T-cell (primary cell): ENCODE results near the gene GRID2. TPM values are rescaled to one million over a fixed set of nuclear protein-coding genes. Genes with fewer than 3 reads are reported as not detected.
"Not testable (repeated sequence)": the region's sequence is repeated elsewhere in the genome, so short reads cannot be mapped to it uniquely, and the experiment has no call there.

ENCODE experiments used
- ATAC-seq, 4 experiments: fragments of 200-7000 bp in 3 of 4; fragments of 150-1000 bp in 1 of 4; cut with Tn5 transposase; replicated peaks in 1 of 4; 1 replicate in 3 of 4; 2 replicates in 1 of 4; pipeline ENCODE4 v1.10.0; 2021; ENCODE audit warnings: moderate library complexity in 3 of 4, mild to moderate bottlenecking in 2 of 4, moderate number of reproducible peaks in 1 of 4
- CTCF ChIA-PET, 2 donors: fragments of 300-600 bp; sonication (Branson Sonifier 250); formaldehyde crosslinking; loops; one replicate each; lab custom pipeline; 2022; ENCODE audit warnings: antibody characterized with exemption in 2 of 2; lab: Charles Lee
- POLR2A ChIA-PET, 2 donors: fragments of 300-600 bp; sonication (Branson Sonifier 250); formaldehyde crosslinking; loops; one replicate each; lab custom pipeline; 2022; ENCODE audit warnings: antibody characterized with exemption in 2 of 2; lab: Charles Lee
- DNase-seq, 35 experiments: peaks; one replicate each; pipeline versions ENCODE4 v3.0.0 to v3.0.0-alpha.2; 2013 to 2023
- H3K27ac ChIP-seq: one replicate; pipeline ENCODE4 v1.5.1; 2013; ENCODE audit warnings: low read length
- H3K27me3 ChIP-seq, 2 experiments: replicated peaks in 1 of 2; 1 replicate in 1 of 2; 2 replicates in 1 of 2; pipeline versions ENCODE4 v1.6.1 to v1.7.0; 2013; ENCODE audit warnings: low read length in 1 of 2, mixed read lengths in 1 of 2; ENCODE audit not compliant: control insufficient read depth in 2 of 2, insufficient read depth in 2 of 2; ENCODE audit errors: extremely low read depth in 1 of 2
- H3K36me3 ChIP-seq, 2 donors: 1 replicate in 1 of 2; 2 replicates in 1 of 2; pipeline versions ENCODE4 v1.6.1 to v1.7.0; 2013; ENCODE audit warnings: low read length in 1 of 2; ENCODE audit not compliant: control insufficient read depth in 2 of 2, insufficient read depth in 1 of 2; ENCODE audit errors: extremely low read depth in 1 of 2
- H3K4me1 ChIP-seq, 2 experiments: 1 replicate in 1 of 2; 2 replicates in 1 of 2; pipeline versions ENCODE4 v1.6.1 to v1.7.0; 2013; ENCODE audit warnings: low read length in 2 of 2, mixed read lengths in 1 of 2; ENCODE audit not compliant: insufficient read depth in 2 of 2, control insufficient read depth in 1 of 2; ENCODE audit errors: extremely low read depth in 1 of 2
- H3K4me3 ChIP-seq, 2 donors: 1 replicate in 1 of 2; 2 replicates in 1 of 2; pipeline versions ENCODE4 v1.5.1 to v1.7.0; 2013; ENCODE audit warnings: mild to moderate bottlenecking in 2 of 2, low read length in 1 of 2, moderate library complexity in 1 of 2; ENCODE audit not compliant: control insufficient read depth in 1 of 2; ENCODE audit errors: extremely low read depth in 1 of 2
- H3K9me3 ChIP-seq: 2 replicates; pipeline ENCODE4 v1.7.0; 2013
- H3K27ac Mint-ChIP-seq, 2 donors: one replicate each; pipeline ENCODE4 v1.8.0; 2020 to 2021; ENCODE audit warnings: mild to moderate bottlenecking in 2 of 2, mixed read lengths in 2 of 2
- H3K27me3 Mint-ChIP-seq, 2 donors: one replicate each; pipeline ENCODE4 v1.8.0; 2021 to 2022; ENCODE audit warnings: mixed read lengths in 2 of 2
- H3K36me3 Mint-ChIP-seq: one replicate; pipeline ENCODE4 v1.8.0; 2021; ENCODE audit warnings: mixed read lengths
- H3K4me1 Mint-ChIP-seq, 3 donors: one replicate each; pipeline ENCODE4 v1.8.0; 2020 to 2022; ENCODE audit warnings: mixed read lengths in 3 of 3, mild to moderate bottlenecking in 1 of 3
- H3K4me3 Mint-ChIP-seq, 3 donors: one replicate each; pipeline ENCODE4 v1.8.0; 2020 to 2022; ENCODE audit warnings: mild to moderate bottlenecking in 3 of 3, mixed read lengths in 3 of 3, moderate library complexity in 3 of 3
- H3K9me3 Mint-ChIP-seq, 3 donors: one replicate each; pipeline ENCODE4 v1.8.0; 2020 to 2022; ENCODE audit warnings: mixed read lengths in 3 of 3
- WGBS: methylation state at CpG from one replicate; pipeline ENCODE4 v1.1.5; 2013; ENCODE audit warnings: missing lambda C conversion rate; ENCODE audit not compliant: insufficient coverage; 5-methylcytosine and 5-hydroxymethylcytosine counted together
- total RNA-seq, 35 experiments: library from RNA in 6 of 35; stranded (reverse) in 6 of 35; fragments of 120-200 nt in 1 of 35; gene quantifications; one replicate each; pipeline versions ENCODE4 v1.2.1 to v1.2.4 and lab custom pipeline; 2013 to 2026

The GRID2 gene
- total RNA-seq, 5 donors from 2014 or later (not counting 1 experiment from before 2014, with no cell fraction given), result 0.13 to 0.18 TPM; not detected in 3

DNA sequence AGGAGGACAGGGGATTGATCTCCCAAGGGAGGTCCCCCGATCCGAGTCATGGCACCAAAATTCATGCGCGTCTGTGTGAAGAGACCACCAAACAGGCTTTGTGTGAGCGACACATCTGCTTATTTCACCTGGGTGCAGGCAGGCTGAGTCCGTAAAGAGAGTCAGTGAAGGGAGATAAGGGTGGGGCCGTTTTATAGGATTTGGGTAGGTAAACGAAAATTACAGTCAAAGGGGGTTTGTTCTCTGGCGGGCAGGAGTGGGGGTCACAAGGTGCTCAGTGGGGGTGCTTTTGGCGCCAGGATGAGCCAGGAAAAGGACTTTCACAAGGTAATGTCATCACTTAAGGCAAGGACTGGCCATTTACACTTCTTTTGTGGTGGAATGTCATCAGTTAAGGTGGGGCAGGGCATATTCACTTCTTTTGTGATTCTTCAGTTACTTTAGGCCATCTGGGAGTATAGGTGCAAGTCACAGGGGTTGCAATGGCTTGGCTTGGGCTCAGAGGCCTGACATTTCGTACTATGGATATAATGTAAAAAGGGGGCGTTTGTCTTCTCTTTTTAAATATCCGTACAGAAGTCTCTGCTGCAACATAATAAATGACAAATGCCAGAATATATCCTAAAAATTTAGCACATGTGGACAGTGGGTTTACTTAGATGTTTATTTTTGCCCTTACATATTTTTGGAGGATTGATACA lies 140.5 kb downstream of the GRID2 start:
- CTCF ChIA-PET, H3K4me1 Mint-ChIP-seq, H3K27me3 Mint-ChIP-seq, H3K27me3 ChIP-seq, H3K27ac Mint-ChIP-seq, H3K4me1 ChIP-seq, ATAC-seq, H3K36me3 ChIP-seq, DNase-seq, H3K9me3 ChIP-seq, H3K4me3 Mint-ChIP-seq, POLR2A ChIA-PET, H3K27ac ChIP-seq, H3K4me3 ChIP-seq, H3K36me3 Mint-ChIP-seq: not testable (repeated sequence)
- peaks cover 8 to 14% (median 9%) of the 10 kb centered on the region in 3 donors for H3K9me3 Mint-ChIP-seq
- WGBS, result 90% methylated on average over 7 of the region's 13 CpGs

DNA sequence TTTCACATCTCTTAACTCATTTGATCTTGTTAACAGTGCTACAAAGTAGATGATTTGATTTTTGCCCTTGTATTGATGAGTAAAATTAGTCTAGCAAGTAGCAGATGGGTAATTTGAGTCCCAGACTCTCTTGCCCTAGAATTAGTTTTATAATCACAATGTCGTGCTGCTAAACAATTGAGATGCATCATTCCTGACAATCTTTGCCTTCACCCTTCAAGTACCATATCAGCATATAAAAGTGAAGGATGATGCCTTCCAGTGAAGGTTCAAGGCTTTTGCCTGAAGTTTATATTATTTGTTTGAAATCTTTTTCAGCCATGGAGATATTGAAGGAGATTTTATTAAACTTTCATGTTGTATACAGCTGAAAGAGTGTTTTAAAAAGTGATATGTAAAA lies 141.4 kb downstream of the GRID2 start:
- CTCF ChIA-PET, result no interaction called here
- Histone ChIP-seq H3K27me3 (no peaks in the 10 kb centered on the region), H3K9me3 (no peaks in the 10 kb centered on the region), H3K4me3 (no peak overlapping the region), H3K4me1 (no peaks in the 10 kb centered on the region), H3K36me3 (no peaks in the 10 kb centered on the region), H3K27ac (no peak overlapping the region)
- WGBS, result no CpG with 5 or more reads among the region's 1 CpG
- POLR2A ChIA-PET, result no interaction called here
- Mint-ChIP-seq H3K9me3 (peaks cover 8 to 14% (median 9%) of the 10 kb centered on the region in 3 donors), H3K27me3 (no peaks in the 10 kb centered on the region), H3K27ac (no peak overlapping the region), H3K4me1 (no peaks in the 10 kb centered on the region), H3K4me3 (no peak overlapping the region), H3K36me3 (no peaks in the 10 kb centered on the region)
- ATAC-seq, result no peak
- DNase-seq, result no peak

DNA sequence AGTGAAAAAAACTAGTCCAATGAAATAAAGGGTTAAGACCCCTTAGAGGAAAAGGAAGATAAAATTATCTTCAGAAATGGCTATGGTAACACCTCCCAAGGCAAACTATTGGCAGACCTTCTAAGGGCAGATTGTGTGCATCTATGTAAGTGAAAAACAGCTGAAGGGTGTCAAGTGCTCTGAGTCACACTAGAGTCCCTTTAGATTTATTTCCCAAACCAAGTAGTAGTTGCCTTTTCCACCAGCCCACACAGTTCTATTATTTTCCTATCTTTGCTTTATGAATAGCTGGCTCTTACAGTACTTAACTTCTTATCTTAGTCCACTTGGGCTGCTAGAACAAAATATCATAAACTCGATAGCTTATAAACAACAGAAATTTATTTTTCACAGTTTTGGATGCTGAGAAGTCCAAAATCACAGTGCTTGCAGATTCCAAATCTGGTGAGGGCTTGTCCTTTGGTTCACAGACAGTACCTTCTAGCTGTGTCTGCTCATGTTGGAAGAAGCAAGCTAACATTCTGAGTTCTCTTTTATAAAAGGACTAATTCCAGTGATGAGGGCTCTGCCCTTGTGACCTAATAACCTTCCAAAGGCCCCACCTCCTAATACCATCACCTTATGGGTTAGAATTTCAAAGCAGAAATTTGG lies 143.6 kb downstream of the GRID2 start:
- ATAC-seq (no peak), DNase-seq (no peak)
- Mint-ChIP-seq H3K27ac (no peak overlapping the region), H3K36me3 (no peaks in the 10 kb centered on the region), H3K27me3 (no peaks in the 10 kb centered on the region), H3K9me3 (peaks cover 0 to 9% (median 6%) of the 10 kb centered on the region in 3 donors), H3K4me1 (no peaks in the 10 kb centered on the region), H3K4me3 (no peak overlapping the region)
- POLR2A ChIA-PET, result no interaction called here
- no peaks in the 10 kb centered on the region for H3K4me1 ChIP-seq
- no peaks in the 10 kb centered on the region for H3K36me3 ChIP-seq
- CTCF ChIA-PET, result no interaction called here
- no CpG with 5 or more reads among the region's 1 CpG for WGBS
- H3K27me3 ChIP-seq, result no peaks in the 10 kb centered on the region
- H3K27ac ChIP-seq, result no peak overlapping the region
- H3K4me3 ChIP-seq, result no peak overlapping the region
- no peaks in the 10 kb centered on the region for H3K9me3 ChIP-seq

GRCh38 chr4:92448176-92448575 lies 144.4 kb downstream of the GRID2 start:
- H3K27ac ChIP-seq, H3K27ac Mint-ChIP-seq, H3K4me3 Mint-ChIP-seq, H3K9me3 ChIP-seq, H3K4me1 ChIP-seq, H3K9me3 Mint-ChIP-seq, H3K27me3 Mint-ChIP-seq, H3K36me3 ChIP-seq, CTCF ChIA-PET, ATAC-seq, H3K27me3 ChIP-seq, H3K36me3 Mint-ChIP-seq, DNase-seq, H3K4me1 Mint-ChIP-seq, H3K4me3 ChIP-seq, POLR2A ChIA-PET: not testable (repeated sequence)
- WGBS, result no CpG with 5 or more reads among the region's 5 CpGs

DNA sequence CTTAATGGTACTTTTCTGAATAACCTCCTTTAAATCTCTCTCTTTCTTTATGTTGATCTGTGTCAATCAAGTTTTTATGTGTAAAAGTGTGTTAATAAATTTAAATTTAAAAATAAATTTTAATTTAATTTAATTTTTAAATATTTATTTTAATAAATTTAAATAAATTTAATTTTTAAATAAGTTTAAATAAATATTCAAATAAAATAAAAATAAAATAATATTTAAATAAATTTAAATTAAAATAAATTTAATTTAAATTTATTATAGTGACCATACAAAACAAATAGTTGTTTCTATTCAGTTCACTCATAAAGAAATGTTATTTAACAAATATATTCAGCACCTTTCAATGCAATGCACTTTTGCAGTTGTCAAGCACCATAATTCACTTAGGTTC lies 146.9 kb downstream of the GRID2 start:
- Mint-ChIP-seq H3K27ac (no peak overlapping the region), H3K9me3 (peaks cover 4 to 8% (median 7%) of the 10 kb centered on the region in 3 donors), H3K36me3 (no peaks in the 10 kb centered on the region), H3K4me1 (no peaks in the 10 kb centered on the region), H3K27me3 (no peaks in the 10 kb centered on the region), H3K4me3 (no peak overlapping the region)
- no peaks in the 10 kb centered on the region for H3K36me3 ChIP-seq
- no peaks in the 10 kb centered on the region for H3K27me3 ChIP-seq
- ATAC-seq (no peak), DNase-seq (no peak)
- ChIA-PET CTCF (no interaction called here), POLR2A (no interaction called here)
- no peak overlapping the region for H3K27ac ChIP-seq
- H3K9me3 ChIP-seq, result no peaks in the 10 kb centered on the region
- no peaks in the 10 kb centered on the region for H3K4me1 ChIP-seq
- no peak overlapping the region for H3K4me3 ChIP-seq

DNA sequence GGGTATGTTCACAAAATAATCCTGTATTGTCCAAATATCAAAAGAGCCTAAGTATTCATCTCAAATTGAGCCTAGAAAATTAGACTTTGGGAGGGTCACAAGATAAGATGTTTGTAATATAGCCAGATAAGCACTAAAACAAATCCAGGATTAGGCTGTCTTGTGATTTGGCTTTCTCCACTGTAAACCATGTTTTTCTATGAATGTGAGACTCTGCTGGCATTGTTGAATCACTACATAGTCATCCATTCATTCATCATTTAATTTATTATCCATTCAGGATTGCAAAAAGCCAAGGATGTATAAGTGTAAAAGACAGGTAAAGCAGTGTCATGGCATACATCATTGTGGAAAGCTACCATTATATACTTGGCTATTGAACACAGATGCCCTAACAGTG lies 148.0 kb downstream of the GRID2 start:
- Histone ChIP-seq H3K9me3 (no peaks in the 10 kb centered on the region), H3K27me3 (no peaks in the 10 kb centered on the region), H3K36me3 (no peaks in the 10 kb centered on the region), H3K27ac (no peak overlapping the region), H3K4me1 (no peaks in the 10 kb centered on the region), H3K4me3 (no peak overlapping the region)
- H3K27ac Mint-ChIP-seq, result no peak overlapping the region
- peaks cover 4 to 6% (median 4%) of the 10 kb centered on the region in 3 donors for H3K9me3 Mint-ChIP-seq
- no peaks in the 10 kb centered on the region for H3K27me3 Mint-ChIP-seq
- DNase-seq, result no peak
- no peaks in the 10 kb centered on the region for H3K4me1 Mint-ChIP-seq
- CTCF ChIA-PET, result no interaction called here
- POLR2A ChIA-PET, result no interaction called here
- H3K36me3 Mint-ChIP-seq, result no peaks in the 10 kb centered on the region
- H3K4me3 Mint-ChIP-seq, result no peak overlapping the region
- no peak for ATAC-seq
